Tibial nerve (tissue), 3 donors: ENCODE data around the gene BRD3OS.
"Not testable (repeated sequence)": the region's sequence is repeated elsewhere in the genome, so short reads cannot be mapped to it uniquely, and the experiment has no call there.

Experiments used
- CTCF ChIP-seq, 5 experiments: fragments of 200-600 bp in 3 of 5; fragments of 450-650 bp in 2 of 5; sonication (generic) in 3 of 5; IDR thresholded peaks; one replicate each; pipeline ENCODE4 v1.5.1; 2016 to 2019; ENCODE audit warnings: antibody characterized with exemption in 5 of 5, mild to moderate bottlenecking in 3 of 5, moderate library complexity in 2 of 5
- POLR2A ChIP-seq, 2 donors: fragments of 450-650 bp; IDR thresholded peaks; one replicate each; pipeline ENCODE4 v1.6.1; 2017; ENCODE audit warnings: antibody characterized with exemption in 2 of 2, mild to moderate bottlenecking in 2 of 2, moderate library complexity in 2 of 2

GRCh38 chr9:134075689-134076088 lies 50.4 kb downstream of the BRD3OS start:
- not testable (repeated sequence) for TF ChIP-seq CTCF, POLR2A (IDR thresholded peaks at IDR 0.05)
